GM18870 (cell line): ENCODE data around the gene MYO5A.

Experiments used
- ATAC-seq: cut with Tn5 transposase; IDR thresholded peaks from one replicate; pipeline ENCODE4 v1.9.1; 2021; ENCODE audit warnings: moderate library complexity; ENCODE audit not compliant: unreplicated experiment

Gene MYO5A

GRCh38 chr15:52378746-52379394, 149.8 kb downstream of the MYO5A start:
- ATAC-seq, result peak; percentile 57

- ATAC-seq, result no peak
Observed at GRCh38 chr15:52370010-52370409, 158.7 kb downstream of the MYO5A start.

- ATAC-seq, result no peak
Observed at GRCh38 chr15:52369455-52369854, 159.2 kb downstream of the MYO5A start.

- ATAC-seq, result no peak
Observed at GRCh38 chr15:52369030-52369429, 159.7 kb downstream of the MYO5A start.

- ATAC-seq, result no peak
Observed at GRCh38 chr15:52368402-52368801, 160.3 kb downstream of the MYO5A start.

- ATAC-seq, result no peak
Observed at GRCh38 chr15:52362497-52362896, 166.2 kb downstream of the MYO5A start.

GRCh38 chr15:52361975-52362494, 166.6 kb downstream of the MYO5A start:
- no peak for ATAC-seq

- no peak for ATAC-seq
Observed at GRCh38 chr15:52361494-52361893, 167.2 kb downstream of the MYO5A start.

- ATAC-seq, result no peak
Observed at GRCh38 chr15:52360229-52361203, 168.2 kb downstream of the MYO5A start.

- ATAC-seq, result no peak
Observed at GRCh38 chr15:52359722-52360121, 169.0 kb downstream of the MYO5A start.

- ATAC-seq, result no peak
Observed at GRCh38 chr15:52357949-52358348, 170.7 kb downstream of the MYO5A start.

GRCh38 chr15:52352086-52352485, 176.6 kb downstream of the MYO5A start:
- ATAC-seq, result no peak

- no peak for ATAC-seq
Observed at GRCh38 chr15:52351206-52351908, 177.3 kb downstream of the MYO5A start.

- ATAC-seq, result no peak
Observed at GRCh38 chr15:52350423-52350822, 178.3 kb downstream of the MYO5A start.

GRCh38 chr15:52349052-52349700, 179.5 kb downstream of the MYO5A start:
- no peak for ATAC-seq

GRCh38 chr15:52348056-52348745, 180.5 kb downstream of the MYO5A start:
- ATAC-seq, result no peak

GRCh38 chr15:52344592-52344991, 184.1 kb downstream of the MYO5A start:
- no peak for ATAC-seq

- ATAC-seq, result no peak
Observed at GRCh38 chr15:52343831-52344230, 184.8 kb downstream of the MYO5A start.

- ATAC-seq, result no peak
Observed at GRCh38 chr15:52340093-52340492, 188.6 kb downstream of the MYO5A start.

GRCh38 chr15:52338891-52339290, 189.8 kb downstream of the MYO5A start:
- no peak for ATAC-seq
